Mucosa of stomach (tissue), 1 donor: ENCODE results near the gene ARHGEF1.

ENCODE experiments used
- H3K27me3 ChIP-seq: one replicate; pipeline ENCODE4 v1.7.0; 2013; ENCODE audit warnings: mild to moderate bottlenecking, low read length; ENCODE audit not compliant: control insufficient read depth, insufficient read depth
- H3K36me3 ChIP-seq: one replicate; pipeline ENCODE4 v1.7.0; 2013; ENCODE audit warnings: low read length; ENCODE audit not compliant: control insufficient read depth, insufficient read depth
- H3K4me1 ChIP-seq: one replicate; pipeline ENCODE4 v1.7.0; 2013; ENCODE audit warnings: mild to moderate bottlenecking, low read length; ENCODE audit not compliant: control insufficient read depth, insufficient read depth
- H3K4me3 ChIP-seq: one replicate; pipeline ENCODE4 v1.7.0; 2013; ENCODE audit warnings: low read length
- H3K9ac ChIP-seq: one replicate; pipeline ENCODE4 v1.7.0; 2013; ENCODE audit warnings: mild to moderate bottlenecking, low read length, moderate library complexity
- H3K9me3 ChIP-seq: one replicate; pipeline ENCODE4 v1.7.0; 2013; ENCODE audit warnings: mild to moderate bottlenecking, low read length, moderate library complexity; ENCODE audit not compliant: control insufficient read depth
- donor health status: Pancreatic carcinoma.

The ARHGEF1 gene

DNA sequence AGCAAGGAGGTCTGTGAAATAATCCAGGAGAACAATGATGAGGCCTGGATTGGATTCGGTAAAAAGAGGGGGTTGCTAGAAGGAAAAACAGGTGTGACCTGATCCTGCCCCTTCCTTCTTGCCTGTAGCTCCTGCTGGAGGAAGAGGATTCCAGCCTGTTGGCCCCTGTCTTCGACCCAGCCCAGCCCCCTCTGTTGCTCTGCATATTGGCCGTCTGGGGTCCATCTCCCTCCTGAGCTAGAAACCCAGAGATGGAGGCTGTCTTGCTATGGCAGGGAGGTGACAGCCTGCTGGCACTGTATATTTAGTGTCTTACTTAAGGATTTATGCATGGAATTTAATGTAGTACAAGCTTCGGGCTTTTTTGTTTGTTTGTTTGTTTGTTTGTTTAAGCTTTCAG lies 31.5 kb upstream of the ARHGEF1 start:
- Histone ChIP-seq H3K27me3 (peaks cover 10% of the 10 kb centered on the region), H3K4me1 (no peaks in the 10 kb centered on the region), H3K9me3 (no peaks in the 10 kb centered on the region), H3K36me3 (no peaks in the 10 kb centered on the region), H3K9ac (no peak overlapping the region), H3K4me3 (no peak overlapping the region)

DNA sequence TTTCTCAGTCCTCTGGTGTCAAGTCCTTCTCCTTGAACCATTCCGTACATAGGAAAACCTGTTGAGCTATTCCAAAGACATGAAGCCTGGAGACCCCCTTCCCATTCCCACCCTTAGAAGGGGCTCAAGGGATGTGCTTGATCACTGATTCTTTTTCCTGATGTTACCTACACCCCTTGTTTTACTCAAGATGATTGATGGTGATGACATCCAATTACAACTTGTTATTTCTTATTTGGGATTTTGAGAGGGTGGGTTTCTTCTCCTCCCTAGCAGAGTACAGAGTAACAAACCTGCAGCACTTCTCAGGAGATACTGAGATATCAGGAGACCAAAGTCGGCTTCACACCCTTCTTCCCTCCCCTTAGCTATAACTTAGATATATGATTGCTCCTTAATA lies 29.6 kb upstream of the ARHGEF1 start:
- H3K36me3 ChIP-seq = no peaks in the 10 kb centered on the region

DNA sequence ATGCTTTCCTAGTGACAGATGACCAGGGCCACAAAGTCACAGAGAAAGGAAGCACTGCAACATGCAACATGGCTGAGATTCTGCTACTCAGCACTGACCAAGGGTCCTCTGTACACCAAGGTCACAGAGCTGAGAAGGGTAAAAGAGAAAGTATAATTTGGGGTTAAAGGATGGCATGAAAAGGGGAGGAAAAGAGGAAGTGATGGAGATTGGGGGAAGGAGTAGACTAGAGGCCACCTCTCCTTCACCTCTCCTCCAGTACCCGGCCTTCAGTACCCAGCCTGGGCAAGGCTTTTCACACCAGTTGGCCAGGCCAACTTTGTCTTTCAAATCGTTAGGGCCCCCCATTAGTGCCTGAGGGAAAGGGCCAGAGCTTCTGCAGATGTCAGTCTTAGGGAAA lies 29.2 kb upstream of the ARHGEF1 start:
- Histone ChIP-seq H3K36me3 (no peaks in the 10 kb centered on the region), H3K9me3 (no peaks in the 10 kb centered on the region), H3K4me3 (no peak overlapping the region), H3K27me3 (peaks cover 10% of the 10 kb centered on the region), H3K9ac (no peak overlapping the region), H3K4me1 (no peaks in the 10 kb centered on the region)

More for the DNA sequence above, 29.6 kb upstream of the ARHGEF1 start:
- Histone ChIP-seq H3K4me3 (no peak overlapping the region), H3K27me3 (peaks cover 10% of the 10 kb centered on the region), H3K9me3 (no peaks in the 10 kb centered on the region), H3K4me1 (no peaks in the 10 kb centered on the region), H3K9ac (no peak overlapping the region)

DNA sequence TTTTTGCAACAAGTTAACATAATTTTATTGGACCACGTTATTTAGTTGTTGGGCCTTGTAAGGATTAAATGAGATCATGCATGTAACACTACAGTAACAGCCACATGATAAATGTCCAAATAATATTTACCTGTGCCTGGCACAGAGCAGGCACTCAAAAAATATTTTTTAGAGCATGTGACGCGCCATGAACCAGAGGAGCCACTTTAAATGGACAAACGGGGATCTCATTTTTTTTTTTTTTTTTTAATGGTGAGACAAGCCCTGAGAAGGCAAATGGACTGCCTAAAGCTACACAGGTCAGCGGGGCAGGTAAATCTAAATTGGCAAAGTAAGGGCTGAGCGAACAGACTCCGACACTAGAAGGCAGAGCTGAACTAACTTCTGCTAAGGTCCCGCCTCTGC lies 23.8 kb upstream of the ARHGEF1 start:
- H3K4me1 ChIP-seq = peaks cover 37% of the 10 kb centered on the region
- H3K27me3 ChIP-seq = no peaks in the 10 kb centered on the region
- H3K9me3 ChIP-seq = no peaks in the 10 kb centered on the region
- no peak overlapping the region for H3K4me3 ChIP-seq
- peak overlapping the region; percentile 11 for H3K9ac ChIP-seq
- H3K36me3 ChIP-seq = peaks cover 4% of the 10 kb centered on the region

DNA sequence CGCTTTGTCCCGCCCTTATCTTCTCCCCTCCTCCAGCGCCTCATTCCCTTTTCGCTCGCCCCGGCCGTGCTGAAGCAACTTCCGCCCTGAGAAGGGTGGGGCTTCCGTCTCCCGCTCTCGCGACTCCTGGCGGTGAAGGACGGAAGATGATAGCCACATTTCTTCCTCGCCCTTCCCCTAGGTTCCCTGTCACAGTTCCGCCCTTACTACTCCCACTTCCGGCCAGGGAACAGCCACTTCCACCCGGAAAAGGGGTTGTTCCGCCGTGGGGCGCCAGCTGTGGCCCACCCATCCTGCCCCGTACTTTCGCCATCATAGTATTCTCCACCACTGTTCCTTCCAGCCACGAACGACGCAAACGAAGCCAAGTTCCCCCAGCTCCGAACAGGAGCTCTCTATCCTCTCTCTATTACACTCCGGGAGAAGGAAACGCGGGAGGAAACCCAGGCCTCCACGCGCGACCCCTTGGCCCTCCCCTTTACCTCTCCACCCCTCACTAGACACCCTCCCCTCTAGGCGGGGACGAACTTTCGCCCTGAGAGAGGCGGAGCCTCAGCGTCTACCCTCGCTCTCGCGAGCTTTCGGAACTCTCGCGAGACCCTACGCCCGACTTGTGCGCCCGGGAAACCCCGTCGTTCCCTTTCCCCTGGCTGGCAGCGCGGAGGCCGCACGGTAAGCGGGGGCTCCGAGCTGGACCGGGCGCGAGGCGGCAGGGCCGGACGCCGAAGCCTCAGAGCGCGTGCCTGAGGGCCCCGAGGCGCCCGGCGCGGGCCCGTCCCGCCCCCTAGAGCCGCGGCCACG lies 23.2 kb upstream of the ARHGEF1 start, which contains the start of gene RPS19:
Gene RPS19, plus strand, starts transcription at position 638 of the 801 bp plus-strand sequence. CDS start 520 bp downstream, outside the sequence.
- Histone ChIP-seq H3K9me3 (no peaks in the 10 kb centered on the region), H3K4me3 (peak within 1 kb of the TSS; percentile 72), H3K27me3 (no peaks in the 10 kb centered on the region), H3K4me1 (peaks cover 37% of the 10 kb centered on the region), H3K9ac (peak within 1 kb of the TSS; percentile 94), H3K36me3 (peaks cover 9% of the 10 kb centered on the region)

DNA sequence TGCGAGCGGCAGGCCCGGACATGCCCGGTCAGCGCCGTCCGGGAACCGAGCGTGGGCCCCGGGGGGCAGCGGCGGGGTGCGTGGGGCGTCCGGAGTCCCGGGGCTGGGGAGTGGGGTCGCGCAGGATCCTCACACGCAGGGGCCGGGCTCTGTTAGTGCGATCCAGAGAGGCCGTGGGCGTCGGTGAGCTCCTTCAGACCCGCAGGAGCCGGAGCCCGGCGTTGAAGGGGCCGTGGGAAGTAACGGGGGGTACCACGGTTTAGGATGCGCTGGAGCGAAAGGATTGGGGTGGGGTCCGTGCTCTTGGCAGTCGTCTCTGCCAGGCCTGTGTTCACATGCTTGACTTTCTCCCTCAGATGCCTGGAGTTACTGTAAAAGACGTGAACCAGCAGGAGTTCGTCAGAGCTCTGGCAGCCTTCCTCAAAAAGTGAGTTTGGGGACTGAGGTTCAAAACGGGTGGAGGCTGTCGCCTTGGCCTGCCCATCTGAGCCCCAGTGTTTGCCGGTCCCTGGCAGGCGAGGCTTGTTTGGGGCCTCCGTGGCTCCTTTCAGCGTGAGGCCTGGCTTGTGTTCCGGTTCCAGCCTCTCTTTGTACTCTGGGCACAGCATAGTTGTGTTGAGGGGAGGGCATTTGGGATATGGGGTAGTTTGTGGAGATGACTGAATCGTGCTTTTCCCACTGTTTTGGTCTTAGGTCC lies 22.4 kb upstream of the ARHGEF1 start:
- Histone ChIP-seq H3K4me1 (peaks cover 37% of the 10 kb centered on the region), H3K4me3 (peak overlapping the region; percentile 72), H3K9ac (peak overlapping the region; percentile 94), H3K9me3 (no peaks in the 10 kb centered on the region), H3K36me3 (peaks cover 9% of the 10 kb centered on the region), H3K27me3 (no peaks in the 10 kb centered on the region)

DNA sequence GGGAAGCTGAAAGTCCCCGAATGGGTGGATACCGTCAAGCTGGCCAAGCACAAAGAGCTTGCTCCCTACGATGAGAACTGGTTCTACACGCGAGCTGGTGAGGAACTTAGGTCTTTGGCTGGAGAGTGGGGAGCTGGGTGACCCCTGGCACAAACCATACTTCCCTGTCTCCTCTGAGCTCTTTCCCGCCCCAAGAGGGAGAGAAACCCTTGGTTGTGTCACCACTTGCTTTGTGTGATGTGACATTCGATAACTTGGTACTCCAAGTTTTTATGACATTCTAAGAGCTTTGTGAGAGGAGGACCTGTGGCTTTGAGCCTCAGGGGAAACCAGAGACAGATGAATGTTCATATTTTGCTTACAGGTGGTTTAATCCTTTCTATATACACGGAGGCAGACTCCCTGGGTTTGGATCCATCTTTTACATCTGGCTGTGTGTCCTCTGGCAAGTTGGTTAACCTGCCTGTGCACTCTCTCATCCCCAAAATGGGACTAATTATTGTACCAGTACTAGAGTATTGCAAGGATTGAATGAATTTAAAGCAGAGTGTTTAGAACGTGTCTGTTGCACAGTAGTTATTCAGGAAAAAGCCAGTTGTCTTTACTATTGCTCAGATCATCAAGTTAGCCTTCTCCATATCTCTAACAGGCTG lies 21.7 kb upstream of the ARHGEF1 start:
- peaks cover 37% of the 10 kb centered on the region for H3K4me1 ChIP-seq
- H3K36me3 ChIP-seq = peaks cover 9% of the 10 kb centered on the region

DNA sequence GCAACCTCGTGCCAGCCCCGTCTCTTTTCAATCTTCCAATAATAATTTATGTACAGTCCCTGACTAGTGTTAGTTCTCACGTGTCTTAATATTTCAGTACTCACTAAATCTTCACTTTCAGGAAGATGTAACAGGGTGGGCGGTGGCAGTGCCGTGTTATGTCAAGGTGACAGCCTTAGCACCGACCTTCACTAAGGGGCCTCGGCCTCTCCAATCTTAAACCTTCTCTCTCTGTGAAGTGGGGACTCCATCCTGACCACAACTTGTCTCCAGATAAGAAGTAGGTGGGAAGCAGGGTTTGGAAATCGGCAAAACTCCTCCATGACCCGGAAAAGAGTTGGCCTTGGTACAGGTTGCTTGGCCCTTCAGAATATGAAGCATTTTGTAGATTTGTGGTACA lies 21.1 kb upstream of the ARHGEF1 start:
- peak overlapping the region; percentile 94 for H3K9ac ChIP-seq
- H3K36me3 ChIP-seq = peaks cover 9% of the 10 kb centered on the region
- no peaks in the 10 kb centered on the region for H3K9me3 ChIP-seq
- no peak overlapping the region for H3K4me3 ChIP-seq
- peaks cover 37% of the 10 kb centered on the region for H3K4me1 ChIP-seq
- H3K27me3 ChIP-seq = no peaks in the 10 kb centered on the region

More for the DNA sequence above, 21.7 kb upstream of the ARHGEF1 start:
- Histone ChIP-seq H3K9ac (peak overlapping the region; percentile 94), H3K27me3 (no peaks in the 10 kb centered on the region), H3K9me3 (no peaks in the 10 kb centered on the region), H3K4me3 (peak overlapping the region; percentile 72)

DNA sequence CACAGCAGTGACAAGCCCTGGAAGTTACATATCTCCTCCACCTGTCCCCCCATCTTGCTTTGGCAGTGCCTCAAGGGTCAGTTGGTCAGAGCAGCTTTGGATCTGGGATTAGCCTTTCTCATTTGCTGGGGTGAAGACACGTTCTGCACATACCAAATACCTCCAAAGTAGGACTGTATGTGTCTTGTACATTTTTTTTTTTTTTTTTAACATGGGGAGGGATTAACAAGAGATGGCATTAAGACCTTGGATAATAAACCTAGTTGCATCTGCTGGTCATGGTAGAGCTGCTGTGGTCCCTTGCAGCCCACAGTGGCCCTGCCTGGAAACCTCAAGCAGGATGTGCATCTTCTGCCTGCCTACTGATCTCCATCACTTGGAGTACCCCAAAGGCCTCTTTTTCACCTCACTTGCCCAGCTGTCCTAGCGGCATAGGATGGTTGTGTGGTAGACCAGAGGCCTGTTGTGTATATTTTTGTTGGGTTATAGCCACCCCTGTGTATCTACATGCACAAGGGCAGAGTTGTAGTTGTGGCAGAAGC lies 20.5 kb upstream of the ARHGEF1 start:
- H3K36me3 ChIP-seq = peaks cover 9% of the 10 kb centered on the region
- H3K27me3 ChIP-seq = no peaks in the 10 kb centered on the region
- H3K9me3 ChIP-seq = no peaks in the 10 kb centered on the region
- H3K4me1 ChIP-seq = peaks cover 37% of the 10 kb centered on the region
- H3K4me3 ChIP-seq = no peak overlapping the region
- H3K9ac ChIP-seq = peak overlapping the region; percentile 94

DNA sequence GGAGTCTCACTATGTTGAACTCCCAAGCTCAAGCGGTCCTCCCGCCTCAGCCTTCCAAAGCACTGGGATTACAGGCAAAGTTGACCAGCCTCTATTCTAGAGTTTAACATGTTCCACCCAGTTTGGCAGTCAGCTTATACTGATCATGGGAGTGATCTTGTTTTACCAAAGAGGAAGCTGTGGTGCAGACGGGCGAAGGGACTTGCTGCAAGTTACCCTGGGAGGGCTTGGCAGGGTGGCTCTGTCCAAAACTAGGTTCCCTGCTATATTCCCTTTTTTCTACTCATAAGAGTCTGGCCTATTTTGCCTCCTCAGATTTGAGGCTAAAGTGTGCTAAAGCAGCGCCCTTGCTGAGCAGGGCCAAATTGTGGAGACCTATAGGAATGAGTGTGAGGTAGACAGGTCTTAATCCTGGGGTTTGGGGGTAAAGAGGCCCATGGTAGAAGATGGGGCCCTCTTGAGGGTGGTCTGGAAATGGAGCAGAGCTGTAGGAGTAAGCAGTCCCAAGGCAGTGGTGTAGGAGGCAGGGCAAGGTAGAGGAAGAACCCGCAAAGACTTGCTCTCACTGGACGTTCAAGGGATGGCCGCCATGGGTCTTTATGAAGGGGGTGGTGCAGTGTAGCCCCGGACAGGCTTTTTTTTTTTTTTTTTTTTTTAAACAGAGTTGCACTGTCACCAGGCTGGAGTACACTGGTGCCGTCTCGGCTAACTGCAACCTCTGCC lies 19.6 kb upstream of the ARHGEF1 start:
- H3K9ac ChIP-seq = peak overlapping the region; percentile 28
- peaks cover 45% of the 10 kb centered on the region for H3K4me1 ChIP-seq
- H3K9me3 ChIP-seq = no peaks in the 10 kb centered on the region
- H3K4me3 ChIP-seq = no peak overlapping the region
- H3K27me3 ChIP-seq = no peaks in the 10 kb centered on the region
- H3K36me3 ChIP-seq = peaks cover 9% of the 10 kb centered on the region

DNA sequence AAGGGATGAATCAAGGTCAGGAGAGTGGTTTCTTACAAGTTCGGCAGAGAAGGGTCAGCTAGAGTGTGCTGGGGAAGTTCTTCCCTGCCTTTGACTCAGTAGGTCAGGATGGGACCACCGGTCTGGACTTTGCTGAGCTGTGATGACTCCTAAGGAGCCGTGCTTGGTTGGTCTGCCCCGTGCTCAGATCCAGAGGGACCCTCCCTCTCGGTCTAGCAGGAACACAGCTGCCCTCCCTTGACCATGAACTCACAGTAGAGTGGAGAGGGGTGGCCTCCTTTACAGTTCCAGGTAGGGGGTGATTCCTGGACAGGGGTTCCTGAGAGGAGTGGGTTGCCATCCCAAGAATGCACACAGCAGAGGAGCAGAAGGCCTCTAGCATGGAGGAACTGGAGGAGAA lies 18.6 kb upstream of the ARHGEF1 start:
- Histone ChIP-seq H3K27me3 (no peaks in the 10 kb centered on the region), H3K9me3 (no peaks in the 10 kb centered on the region), H3K9ac (no peak overlapping the region), H3K36me3 (peaks cover 12% of the 10 kb centered on the region), H3K4me3 (no peak overlapping the region), H3K4me1 (peaks cover 49% of the 10 kb centered on the region)
